AML-193 (cell line): ENCODE measurements around the gene CSH1.
"Not testable (repeated sequence)": the region's sequence is repeated elsewhere in the genome, so short reads cannot be mapped to it uniquely, and the experiment has no call there.

Experiments
- DNase-seq, 2 experiments: peaks; one replicate each; lab custom pipeline; 2025; lab: John Stamatoyannopoulos, UW

Gene CSH1

DNA sequence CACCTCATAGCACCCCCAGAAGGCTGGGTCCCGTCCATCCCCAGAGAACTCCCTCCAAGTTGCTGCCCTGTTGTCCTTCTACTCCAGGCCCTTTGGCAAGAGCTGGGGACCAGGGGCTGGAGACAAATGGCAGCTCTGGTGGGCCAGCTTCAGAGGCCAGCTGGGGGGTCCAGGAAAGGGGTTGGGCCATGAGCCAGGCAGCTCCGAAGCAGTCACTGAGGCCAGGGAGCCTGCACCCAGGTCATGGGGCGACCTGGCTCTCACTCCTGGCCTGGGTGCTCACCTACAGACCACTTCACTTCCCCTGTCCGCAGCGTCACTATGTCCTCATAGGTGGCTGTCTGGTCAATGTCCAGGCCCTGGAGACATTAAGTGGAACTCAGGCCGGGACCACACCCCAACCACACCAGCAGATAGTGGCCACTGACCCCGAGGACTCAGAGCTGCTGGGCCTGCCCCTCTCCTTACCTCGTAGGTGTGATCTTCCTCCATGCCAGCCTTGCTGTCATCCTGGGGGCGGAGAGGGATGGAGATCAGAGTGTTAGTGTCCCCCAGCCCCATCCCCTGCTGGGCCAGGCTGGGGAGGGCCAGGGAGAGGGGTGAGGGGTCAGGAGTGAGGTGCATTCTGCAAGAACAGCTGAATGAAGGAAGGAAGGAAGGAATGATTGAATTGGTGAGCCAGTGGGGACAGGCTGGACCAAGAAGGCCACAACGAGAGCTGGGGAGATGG, 32.8 kb upstream of the CSH1 start:
- no peak for DNase-seq

DNA sequence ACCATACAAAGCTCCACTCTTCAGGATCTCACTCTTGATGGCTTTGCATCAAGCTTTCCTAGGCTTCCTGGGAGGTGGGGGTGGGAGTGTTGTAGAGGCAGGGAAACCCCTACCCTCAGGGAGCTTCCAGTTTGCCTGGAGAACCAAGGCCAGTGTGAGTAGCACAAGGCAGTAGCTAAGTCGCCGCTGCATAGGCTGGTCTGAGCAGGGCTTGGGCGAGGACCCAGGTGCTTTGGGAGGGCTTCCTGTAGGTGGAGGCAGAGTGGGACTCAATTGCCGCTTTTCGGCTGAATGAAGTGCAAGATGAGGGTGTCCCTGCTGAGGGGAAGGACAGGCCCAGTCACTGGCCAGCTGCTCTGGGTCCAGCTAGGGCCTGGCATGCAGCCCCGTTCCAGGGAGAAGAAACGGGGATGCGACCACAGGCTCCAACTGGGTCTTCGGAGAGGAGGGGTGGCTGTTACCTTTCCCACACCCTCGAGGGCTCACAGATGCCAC, 31.8 kb upstream of the CSH1 start:
- DNase-seq = no peak

DNA sequence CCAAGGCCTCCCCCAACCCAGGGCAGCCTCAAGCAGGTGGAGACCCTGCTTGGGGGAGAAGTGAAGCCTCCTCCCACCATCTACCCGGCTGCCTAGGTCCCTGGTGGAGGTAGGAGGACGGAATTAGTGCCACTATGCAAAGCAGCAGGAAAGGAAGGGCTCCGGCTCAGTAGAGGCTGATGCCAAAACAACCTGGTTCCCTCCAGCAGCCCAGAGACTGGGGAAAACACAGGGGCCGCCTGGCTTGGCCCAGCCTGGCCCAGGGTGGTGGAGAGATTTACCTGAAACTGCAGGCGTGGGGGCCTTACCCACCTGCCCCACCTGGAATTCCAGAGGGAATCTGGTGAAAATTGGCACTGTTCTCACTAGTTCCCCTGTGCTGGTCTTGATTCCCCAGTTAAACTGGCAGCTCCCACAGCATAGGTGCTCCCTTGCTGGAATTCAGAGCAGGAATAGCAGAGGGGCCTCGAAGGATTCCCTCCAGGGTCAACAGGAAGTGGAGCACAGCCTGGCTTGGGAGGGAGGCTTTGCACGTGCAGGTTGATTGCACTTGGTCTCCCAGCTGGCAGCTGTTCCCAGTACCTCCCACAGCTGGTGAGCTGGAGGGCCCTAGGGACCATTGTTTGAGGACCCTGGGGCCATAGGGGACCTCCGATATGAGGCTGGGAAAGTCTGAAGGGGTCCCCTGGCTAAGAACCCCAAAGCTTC, 31.2 kb upstream of the CSH1 start:
- no peak for DNase-seq

DNA sequence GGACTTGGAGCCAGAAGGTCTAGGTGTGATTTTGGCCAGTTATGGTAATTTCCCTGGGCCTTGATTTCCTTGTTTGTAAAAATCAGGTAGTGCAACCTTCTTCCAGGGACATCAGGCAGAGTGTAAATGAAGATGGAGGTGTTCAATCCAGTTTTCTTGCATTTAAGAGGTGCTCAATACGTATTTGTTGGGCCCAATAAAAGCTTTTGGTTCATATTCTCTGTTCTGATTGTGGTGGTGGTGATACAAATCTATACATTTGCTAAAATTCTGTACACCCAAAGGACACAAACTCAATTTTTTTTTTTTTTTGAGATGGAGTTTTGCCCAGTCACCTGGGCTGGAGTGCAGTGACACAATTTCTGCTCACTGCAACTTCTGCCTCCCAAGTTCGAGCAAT, 29.8 kb upstream of the CSH1 start:
- DNase-seq = no peak

DNA sequence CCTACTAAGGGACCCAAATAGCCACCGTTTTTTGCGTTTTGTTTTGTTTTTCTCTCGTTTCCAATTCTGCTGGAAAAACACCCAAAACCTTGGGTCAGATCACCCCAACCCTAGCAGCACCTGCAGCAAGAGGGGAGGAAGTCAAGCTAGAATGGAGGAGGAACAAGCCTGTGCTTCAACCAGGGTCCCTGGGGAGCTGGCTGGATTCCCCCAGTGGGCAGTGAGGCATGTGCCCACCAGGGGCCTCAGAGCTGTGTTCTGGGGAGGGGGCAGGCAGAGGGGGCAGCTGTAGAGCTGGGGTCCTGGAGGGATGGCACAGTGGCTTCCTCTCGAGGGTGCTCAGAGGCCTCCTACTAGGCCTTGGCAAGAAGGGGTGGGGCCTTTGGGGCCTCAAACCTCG, 29.2 kb upstream of the CSH1 start:
- no peak for DNase-seq

DNA sequence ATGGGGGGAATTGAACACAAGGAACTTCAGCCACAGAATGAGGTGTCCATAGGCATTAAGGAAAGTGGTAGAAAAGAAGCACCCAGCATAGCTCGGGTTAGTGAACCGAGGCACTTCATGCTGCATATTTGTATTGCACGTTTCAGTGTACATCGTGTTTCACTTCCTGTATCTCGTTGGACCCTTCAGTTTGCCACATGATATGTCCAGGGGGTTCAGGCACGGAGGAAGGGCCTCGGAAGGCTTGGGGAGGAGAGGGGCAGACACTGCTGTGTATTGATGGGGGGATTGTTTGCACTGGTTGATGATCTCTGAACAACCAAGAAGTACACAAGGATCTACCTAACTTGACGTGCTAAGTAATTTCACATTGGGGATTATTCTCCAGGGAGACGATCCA, 26.0 kb upstream of the CSH1 start:
- not testable (repeated sequence) for DNase-seq

DNA sequence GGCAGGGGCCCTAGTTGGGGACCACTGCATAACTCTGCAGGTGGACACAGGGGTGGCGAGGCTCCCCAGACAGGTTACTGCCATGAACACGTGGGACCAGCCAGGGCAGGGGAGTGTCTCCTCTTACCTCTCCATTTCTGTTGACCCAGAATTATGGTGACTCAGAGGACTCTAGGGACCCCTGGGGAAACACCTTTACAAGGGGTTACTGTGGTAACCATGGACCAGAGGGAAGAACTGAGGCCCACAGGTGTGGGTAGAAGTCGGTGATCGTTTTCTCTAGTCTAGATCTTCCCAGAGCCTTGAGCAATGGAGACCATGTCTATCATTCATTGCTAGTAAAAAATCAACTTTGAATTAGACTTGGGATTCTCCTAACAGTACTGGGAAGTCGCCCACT, 24.4 kb upstream of the CSH1 start:
- not testable (repeated sequence) for DNase-seq

DNA sequence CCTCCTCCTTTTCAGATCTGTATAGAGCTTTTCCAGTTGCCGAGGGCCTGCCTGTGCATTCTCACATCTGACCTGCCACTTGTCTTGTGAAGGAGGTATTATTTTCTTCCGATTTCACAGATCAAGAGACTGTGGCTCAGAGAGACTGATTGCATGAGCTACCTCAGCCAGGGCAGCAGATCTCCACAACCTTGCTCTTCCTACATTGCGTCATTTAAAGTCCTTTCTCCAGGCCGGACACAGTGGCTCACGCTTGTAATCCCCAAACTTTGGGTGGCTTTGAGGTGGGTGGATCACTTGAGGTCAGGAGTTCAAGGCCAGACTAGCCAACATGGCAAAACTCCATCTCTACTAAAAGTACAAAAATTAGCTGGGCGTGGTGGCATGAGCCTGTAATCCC, 23.7 kb upstream of the CSH1 start:
- not testable (repeated sequence) for DNase-seq

DNA sequence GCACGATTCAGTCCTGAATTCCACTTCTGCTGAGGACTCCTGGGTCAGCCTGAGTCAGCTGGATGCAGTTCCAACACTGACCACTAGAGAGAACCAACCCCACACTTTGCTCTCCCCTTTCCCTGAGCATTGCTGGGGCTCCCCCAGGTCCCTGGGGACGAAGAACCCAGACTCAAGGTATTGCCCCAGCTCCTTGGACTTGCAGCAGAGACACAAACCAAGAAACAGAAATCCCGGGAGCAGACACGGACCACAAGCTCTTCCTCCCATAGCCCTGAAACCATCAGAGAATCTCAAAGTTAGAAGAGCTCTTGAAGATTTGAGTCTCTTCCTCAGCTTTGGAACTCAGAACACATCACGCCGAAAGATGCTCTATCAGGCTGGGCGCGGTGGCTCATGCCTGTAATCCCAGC, 22.9 kb upstream of the CSH1 start:
- DNase-seq = peak; percentile 51 to 57

DNA sequence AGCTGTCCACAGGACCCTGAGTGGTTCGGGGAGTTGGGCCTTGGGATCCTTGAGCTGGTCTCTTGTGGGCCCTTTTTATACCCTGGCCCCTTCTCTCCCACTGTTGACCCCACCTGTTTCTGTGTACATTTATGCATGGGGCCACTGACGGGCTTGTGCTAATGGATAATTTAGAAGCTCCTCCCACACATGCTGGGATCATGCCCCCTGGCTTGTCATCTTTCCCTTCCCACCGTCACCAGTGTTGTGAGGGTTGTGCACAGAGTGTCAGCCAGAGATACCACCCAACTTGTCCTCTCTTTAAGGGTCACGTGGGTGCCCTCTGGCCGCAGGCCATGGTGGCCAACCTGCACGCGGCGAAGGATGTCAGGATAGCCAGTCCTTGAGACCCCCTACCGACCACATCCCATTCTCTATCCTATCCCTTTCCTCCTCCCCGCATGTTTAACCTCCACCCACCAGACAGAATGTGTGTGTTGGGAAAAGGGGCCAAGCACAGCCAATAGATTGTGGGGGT, 22.5 kb upstream of the CSH1 start, which contains the start of gene GH1:
Gene GH1 (minus strand): TSS at position 51 of the 517 bp plus-strand sequence. CDS start 63 bp downstream, outside the sequence.
- not testable (repeated sequence) for DNase-seq

DNA sequence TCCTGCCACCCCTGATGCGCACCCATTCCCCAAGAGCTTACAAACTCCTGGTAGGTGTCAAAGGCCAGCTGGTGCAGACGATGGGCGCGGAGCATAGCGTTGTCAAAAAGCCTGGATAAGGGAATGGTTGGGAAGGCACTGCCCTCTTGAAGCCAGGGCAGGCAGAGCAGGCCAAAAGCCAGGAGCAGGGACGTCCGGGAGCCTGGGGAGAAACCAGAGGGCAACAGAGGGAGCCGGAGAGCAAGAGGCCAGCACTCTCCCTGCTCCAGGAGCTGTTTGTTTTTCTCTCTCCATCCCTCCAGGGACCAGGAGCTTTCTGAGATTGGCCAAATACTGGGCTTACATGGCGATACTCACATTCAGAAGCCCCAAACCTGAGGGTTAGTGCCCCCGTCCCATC, 21.9 kb upstream of the CSH1 start:
- DNase-seq = no peak

DNA sequence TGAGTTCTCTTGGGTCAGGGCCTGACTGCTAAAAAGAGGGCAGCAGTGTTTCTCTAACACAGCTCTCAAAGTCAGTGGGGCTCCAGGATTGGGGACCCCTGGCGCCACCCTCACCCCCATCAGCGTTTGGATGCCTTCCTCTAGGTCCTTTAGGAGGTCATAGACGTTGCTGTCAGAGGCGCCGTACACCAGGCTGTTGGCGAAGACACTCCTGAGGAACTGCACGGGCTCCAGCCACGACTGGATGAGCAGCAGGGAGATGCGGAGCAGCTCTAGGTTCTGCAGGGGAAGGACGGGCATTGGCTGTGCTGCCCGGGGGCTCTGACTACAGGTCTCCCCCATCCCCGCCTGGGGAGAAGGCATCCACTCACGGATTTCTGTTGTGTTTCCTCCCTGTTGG, 21.3 kb upstream of the CSH1 start:
- DNase-seq = no peak

DNA sequence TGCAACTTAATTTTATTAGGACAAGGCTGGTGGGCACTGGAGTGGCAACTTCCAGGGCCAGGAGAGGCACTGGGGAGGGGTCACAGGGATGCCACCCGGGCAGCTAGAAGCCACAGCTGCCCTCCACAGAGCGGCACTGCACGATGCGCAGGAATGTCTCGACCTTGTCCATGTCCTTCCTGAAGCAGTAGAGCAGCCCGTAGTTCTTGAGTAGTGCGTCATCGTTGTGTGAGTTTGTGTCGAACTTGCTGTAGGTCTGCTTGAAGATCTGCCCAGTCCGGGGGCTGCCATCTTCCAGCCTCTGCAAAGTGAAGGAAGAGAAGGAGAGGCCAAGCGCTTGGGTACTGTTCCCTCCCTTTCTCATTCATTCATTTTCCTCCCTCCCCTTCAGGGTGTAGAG, 20.8 kb upstream of the CSH1 start:
- DNase-seq = not testable (repeated sequence)

DNA sequence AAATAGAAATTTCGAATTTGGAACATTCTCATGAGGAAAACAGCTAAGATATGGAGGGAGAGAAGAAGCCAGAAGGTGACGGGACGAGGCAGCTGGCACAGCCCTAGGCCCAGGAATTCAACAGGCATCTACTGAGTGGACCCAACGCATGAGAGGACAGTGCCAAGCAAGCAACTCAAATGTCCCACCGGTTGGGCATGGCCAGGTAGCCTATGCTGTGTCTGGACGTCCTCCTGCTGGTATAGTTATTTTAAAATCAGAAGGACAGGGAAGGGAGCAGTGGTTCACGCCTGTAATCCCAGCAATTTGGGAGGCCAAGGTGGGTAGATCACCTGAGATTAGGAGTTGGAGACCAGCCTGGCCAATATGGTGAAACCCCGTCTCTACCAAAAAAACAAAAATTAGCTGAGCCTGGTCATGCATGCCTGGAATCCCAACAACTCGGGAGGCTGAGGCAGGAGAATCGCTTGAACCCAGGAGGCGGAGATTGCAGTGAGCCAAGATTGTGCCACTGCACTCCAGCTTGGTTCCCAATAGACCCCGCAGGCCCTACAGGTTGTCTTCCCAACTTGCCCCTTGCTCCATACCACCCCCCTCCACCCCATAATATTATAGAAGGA, 20.3 kb upstream of the CSH1 start:
- no peak for DNase-seq

DNA sequence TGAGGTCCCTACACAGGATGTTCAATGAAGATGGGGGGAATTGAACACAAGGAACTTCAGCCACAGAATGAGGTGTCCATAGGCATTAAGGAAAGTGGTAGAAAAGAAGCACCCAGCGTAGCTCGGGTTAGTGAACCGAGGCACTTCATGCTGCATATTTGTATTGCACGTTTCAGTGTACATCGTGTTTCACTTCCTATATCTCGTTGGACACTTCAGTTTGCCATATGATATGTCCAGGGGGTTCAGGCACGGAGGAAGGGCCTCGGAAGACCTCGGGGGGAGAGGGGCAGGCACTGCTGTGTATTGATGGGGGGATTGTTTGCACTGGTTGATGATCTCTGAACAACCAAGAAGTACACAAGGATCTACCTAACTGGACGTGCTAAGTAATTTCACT, 19.4 kb upstream of the CSH1 start:
- not testable (repeated sequence) for DNase-seq

DNA sequence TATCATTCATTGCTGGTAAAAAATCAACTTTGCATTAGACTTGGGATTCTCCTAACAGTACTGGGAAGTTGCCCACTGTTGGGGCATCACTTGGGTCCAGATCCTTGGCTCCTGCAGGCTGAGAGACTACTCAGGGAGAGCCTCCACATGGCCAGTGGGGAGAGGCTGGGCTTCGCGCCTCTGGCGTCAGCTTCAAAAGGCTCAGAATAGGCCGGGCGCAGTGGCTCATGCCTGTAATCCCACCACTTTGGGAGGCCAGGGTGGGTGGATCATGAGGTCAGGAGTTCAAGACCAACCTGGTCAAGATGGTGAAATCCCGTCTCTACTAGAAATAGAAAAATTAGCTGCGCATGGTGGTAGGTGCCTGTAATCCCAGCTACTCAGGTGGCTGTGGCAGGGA, 18.1 kb upstream of the CSH1 start:
- no peak for DNase-seq

DNA sequence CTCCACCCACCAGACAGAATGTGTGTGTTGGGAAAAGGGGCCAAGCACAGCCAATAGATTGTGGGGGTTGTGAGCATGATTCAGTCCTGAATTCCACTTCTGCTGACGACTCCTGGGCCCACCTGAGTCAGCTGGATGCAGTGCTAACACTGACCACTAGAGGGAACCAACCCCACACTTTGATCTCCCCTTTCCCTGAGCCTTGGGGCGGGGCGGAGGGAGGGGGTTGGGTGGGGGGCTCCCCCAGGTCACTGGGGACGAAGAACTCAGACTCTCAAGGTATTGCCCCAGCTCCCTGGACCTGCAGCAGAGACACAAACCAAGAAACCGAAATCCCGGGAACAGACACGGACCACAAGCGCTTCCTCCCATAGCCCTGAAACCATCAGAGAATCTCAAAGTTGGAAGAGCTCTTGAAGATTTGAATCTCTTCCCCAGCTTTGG, 15.3 kb upstream of the CSH1 start:
- DNase-seq = no peak

DNA sequence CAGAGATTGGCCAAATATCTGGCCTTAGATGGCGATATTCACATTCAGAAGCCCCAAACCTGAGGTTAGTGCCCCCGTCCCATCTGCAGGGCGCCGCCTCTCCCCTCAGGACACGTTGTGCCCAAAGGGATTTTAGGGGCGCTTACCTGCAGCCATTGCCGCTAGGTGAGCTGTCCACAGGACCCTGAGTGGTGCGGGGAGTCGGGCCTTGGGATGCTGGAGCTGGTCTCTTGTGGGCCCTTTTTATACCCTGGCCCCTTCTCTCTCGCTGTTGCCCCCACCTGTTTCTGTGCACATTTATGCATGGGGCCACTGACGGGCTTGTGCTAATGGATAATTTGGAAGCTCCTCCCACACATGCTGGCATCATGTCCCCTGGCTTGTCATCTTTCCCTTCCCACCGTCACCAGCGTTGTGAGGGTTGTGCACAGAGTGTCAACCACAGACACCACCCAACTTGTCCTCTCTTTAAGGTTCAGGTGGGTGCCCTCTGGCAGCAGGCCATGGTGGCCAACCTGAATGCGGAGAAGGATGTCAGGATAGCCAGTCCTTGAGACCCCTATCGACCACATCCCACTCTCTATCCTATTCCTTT, 14.8 kb upstream of the CSH1 start, which contains the start of gene CSHL1:
Gene CSHL1 (minus strand): TSS at position 218 of the 595 bp plus-strand sequence. CDS start 62 bp downstream, at position 156.
- no peak for DNase-seq

DNA sequence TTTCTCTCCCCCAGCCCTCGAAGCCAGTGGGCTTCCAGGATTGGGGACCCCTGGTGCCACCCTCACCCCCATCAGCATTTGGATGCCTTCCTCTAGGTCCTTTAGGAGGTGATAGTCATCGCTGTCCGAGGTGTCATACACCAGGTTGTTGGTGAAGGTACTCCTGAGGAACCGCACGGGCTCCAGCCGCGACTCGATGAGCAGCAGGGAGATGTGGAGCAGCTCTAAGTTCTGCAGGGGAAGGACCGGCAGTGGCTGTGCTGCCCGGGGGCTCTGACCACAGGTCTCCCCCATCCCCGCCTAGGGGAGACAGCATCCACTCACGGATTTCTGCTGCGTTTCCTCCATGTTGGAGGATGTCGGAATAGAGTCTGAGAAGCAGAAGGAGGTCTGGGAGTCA, 13.7 kb upstream of the CSH1 start:
- DNase-seq = no peak

DNA sequence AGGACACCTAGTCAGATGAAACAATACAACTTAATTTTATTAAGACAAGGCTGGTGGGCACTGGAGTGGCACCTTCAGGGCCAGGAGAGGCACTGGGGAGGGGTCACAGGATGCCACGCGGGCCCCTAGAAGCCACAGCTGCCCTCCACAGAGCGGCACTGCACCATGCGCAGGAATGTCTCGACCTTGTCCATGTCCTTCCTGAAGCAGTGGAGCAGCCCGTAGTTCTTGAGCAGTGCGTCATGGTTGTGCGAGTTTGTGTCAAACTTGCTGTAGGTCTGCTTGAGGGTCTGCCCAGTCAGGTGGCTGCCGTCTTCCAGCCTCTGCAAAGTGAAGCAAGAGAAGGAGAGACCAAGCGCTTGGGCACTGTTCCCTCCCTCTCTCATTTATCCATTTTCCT, 13.2 kb upstream of the CSH1 start:
- not testable (repeated sequence) for DNase-seq

DNA sequence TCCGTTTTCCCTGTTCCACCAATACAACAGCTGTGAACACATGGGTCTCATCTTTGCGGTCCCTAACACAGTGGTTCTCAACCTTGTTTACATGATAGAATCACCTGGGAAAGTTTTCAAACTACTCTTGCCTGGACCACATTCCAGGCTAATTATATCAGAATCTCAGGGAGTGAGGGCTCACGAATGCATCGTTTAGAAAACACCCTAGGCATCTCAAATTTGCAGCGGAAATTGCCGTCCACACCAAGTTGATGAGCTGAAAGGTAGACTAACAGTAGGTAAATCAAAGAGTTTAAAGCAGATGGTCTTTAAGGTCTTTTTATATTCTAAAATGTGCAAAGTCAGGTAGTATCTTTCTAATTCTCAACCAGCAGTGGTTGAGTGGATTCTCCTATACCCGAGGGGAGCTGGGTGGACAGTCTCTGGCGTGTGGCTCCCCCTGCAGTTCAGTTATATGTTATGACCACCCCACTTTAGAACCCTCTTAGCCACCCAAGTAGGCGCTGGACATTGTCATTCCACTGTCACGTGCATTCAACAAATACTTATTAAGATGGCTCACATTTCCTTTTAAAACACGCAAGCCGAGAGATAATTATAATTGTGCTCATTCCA, 10.9 kb upstream of the CSH1 start:
- peak; percentile 49 to 58 for DNase-seq

DNA sequence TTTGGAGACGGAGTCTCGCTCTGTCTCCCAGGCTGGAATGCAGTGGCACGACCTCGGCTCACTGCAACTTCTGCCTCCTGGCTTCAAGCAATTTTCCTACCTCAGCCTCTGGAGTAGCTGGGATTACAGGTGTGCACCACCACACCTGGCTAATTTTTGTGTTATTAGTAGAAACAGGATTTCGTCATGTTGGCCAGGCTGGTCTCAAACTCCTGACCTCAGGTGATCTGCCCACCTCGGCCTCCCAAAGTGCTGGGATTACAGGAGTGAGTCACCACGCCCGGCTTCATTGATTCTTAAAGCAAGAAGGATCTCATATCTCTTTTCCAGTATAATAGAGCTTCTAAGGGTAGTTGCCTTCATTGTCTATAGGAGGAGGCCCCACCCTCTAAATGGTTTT, 8.4 kb upstream of the CSH1 start:
- not testable (repeated sequence) for DNase-seq
